GM12892 (cell line): ENCODE measurements around the gene GYG2.

Source experiments
- POLR2A ChIP-seq: IDR thresholded peaks from 2 replicates; pipeline ENCODE4 v1.6.1; 2011; ENCODE audit warnings: low read depth, low read length, control low read depth
- POLR2AphosphoS5 ChIP-seq: IDR thresholded peaks from 2 replicates; pipeline ENCODE4 v1.6.1; 2011; ENCODE audit warnings: low read depth, low read length, control low read depth

DNA sequence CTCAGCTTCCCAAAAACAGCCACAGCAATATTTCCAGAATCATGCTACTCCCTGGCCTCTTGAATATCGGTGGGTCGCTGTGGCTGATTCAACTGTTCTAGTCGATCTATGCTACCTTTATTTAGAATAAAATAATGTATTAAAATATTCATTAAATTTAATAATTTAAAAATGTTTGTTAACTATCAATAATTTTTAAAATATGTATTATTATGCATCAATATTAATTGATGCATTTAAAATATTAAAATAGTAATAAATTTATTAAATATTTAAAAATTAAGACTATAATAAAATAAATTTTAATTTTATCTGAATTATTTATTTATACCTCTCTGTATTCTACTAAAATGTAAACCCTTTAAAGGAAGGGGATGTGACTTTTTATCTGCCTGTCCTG, 81.4 kb downstream of the GYG2 start:
- TF ChIP-seq POLR2AphosphoS5 (no peak), POLR2A (no peak)
